HEK293 (cell line): Measurements from ENCODE around the gene KCP.

Experiments used
- CTCF ChIA-PET: fragments of 350-600 bp; formaldehyde crosslinking; extraction: SDS; loops from one replicate; lab custom pipeline; 2021; ENCODE audit warnings: antibody characterized with exemption; lab: Yijun Ruan, JAX
- POLR2A ChIA-PET: fragments of 300-600 bp; formaldehyde crosslinking; extraction: SDS; loops from one replicate; lab custom pipeline; 2020; ENCODE audit warnings: antibody characterized with exemption, inconsistent platforms; lab: Yijun Ruan, JAX
- H3K27ac ChIP-seq: fragments of 200-500 bp; sonication (Bioruptor generic); 2 replicates; pipeline ENCODE4 v1.5.1; 2014; ENCODE audit warnings: low read depth, low read length, control low read depth, inconsistent platforms; ENCODE audit errors: extremely low read depth
- H3K36me3 ChIP-seq, 2 experiments: fragments of 200-500 bp in 1 of 2; sonication (Bioruptor generic) in 1 of 2; 1 replicate in 1 of 2; 2 replicates in 1 of 2; pipeline ENCODE4 v1.5.1; 2014 to 2017; ENCODE audit warnings: inconsistent platforms in 2 of 2, low read length in 2 of 2; ENCODE audit not compliant: control insufficient read depth in 2 of 2, insufficient read depth in 1 of 2
- H3K4me1 ChIP-seq: fragments of 200-500 bp; sonication (Bioruptor generic); 2 replicates; pipeline ENCODE4 v1.5.1; 2014; ENCODE audit warnings: mild to moderate bottlenecking, low read length, inconsistent platforms; ENCODE audit not compliant: control insufficient read depth, insufficient read depth
- H3K4me3 ChIP-seq: 2 replicates; pipeline ENCODE4 v1.5.1; 2011; ENCODE audit warnings: low read depth, mild to moderate bottlenecking, control low read depth, low read length, moderate library complexity
- H3K9me3 ChIP-seq: fragments of 200-500 bp; sonication (Bioruptor generic); 2 replicates; pipeline ENCODE4 v1.5.1; 2014; ENCODE audit warnings: low read depth, low read length, inconsistent platforms; ENCODE audit not compliant: control insufficient read depth, insufficient read depth
- BCL6B ChIP-seq: fragments of 450-650 bp; formaldehyde crosslinking; IDR thresholded peaks from 2 replicates; pipeline ENCODE4 v1.5.1; 2017; ENCODE audit warnings: missing biosample characterization, missing genetic modification characterization
- HIC1 ChIP-seq: fragments of 450-650 bp; formaldehyde crosslinking; IDR thresholded peaks from 2 replicates; pipeline ENCODE4 v1.5.1; 2016; ENCODE audit warnings: missing biosample characterization, missing genetic modification characterization
- HOXC10 ChIP-seq: sonication (generic); formaldehyde crosslinking; IDR thresholded peaks from 2 replicates; pipeline ENCODE4 v1.8.1; 2023; ENCODE audit warnings: mild to moderate bottlenecking, missing genetic modification reagents
- KLF10 ChIP-seq: fragments of 450-650 bp; IDR thresholded peaks from 2 replicates; pipeline ENCODE4 v1.5.1; 2018; ENCODE audit warnings: missing biosample characterization, mild to moderate bottlenecking, missing genetic modification characterization
- KLF7 ChIP-seq: fragments of 450-650 bp; formaldehyde crosslinking; IDR thresholded peaks from 2 replicates; pipeline ENCODE4 v1.5.1; 2016; ENCODE audit warnings: missing biosample characterization, missing genetic modification characterization, borderline replicate concordance
- KLF9 ChIP-seq: fragments of 450-650 bp; formaldehyde crosslinking; IDR thresholded peaks from 2 replicates; pipeline ENCODE4 v1.5.1; 2016; ENCODE audit warnings: missing biosample characterization, missing genetic modification characterization, low read depth
- MEIS1 ChIP-seq: sonication (generic); formaldehyde crosslinking; IDR thresholded peaks from 2 replicates; pipeline ENCODE4 v1.8.1; 2022; ENCODE audit warnings: missing genetic modification reagents, mild to moderate bottlenecking, borderline replicate concordance
- PRDM1 ChIP-seq: fragments of 450-650 bp; formaldehyde crosslinking; IDR thresholded peaks from 2 replicates; pipeline ENCODE4; 2016; ENCODE audit warnings: missing biosample characterization, missing genetic modification characterization
- REPIN1 ChIP-seq: fragments of 450-650 bp; formaldehyde crosslinking; IDR thresholded peaks from 2 replicates; pipeline ENCODE4 v1.5.1; 2017; ENCODE audit warnings: missing biosample characterization, missing genetic modification characterization, low read depth
- SP7 ChIP-seq: fragments of 450-650 bp; formaldehyde crosslinking; IDR thresholded peaks from 2 replicates; pipeline ENCODE4 v1.5.1; 2016; ENCODE audit warnings: missing biosample characterization, missing genetic modification characterization
- YY2 ChIP-seq: fragments of 450-650 bp; formaldehyde crosslinking; IDR thresholded peaks from 2 replicates; pipeline ENCODE4 v1.5.1; 2016; ENCODE audit warnings: missing biosample characterization, missing genetic modification characterization
- ZBTB11 ChIP-seq: fragments of 450-650 bp; formaldehyde crosslinking; conservative IDR thresholded peaks from 2 replicates; pipeline ENCODE4 v1.5.1; 2016; ENCODE audit warnings: low read depth, missing biosample characterization, missing genetic modification characterization
- ZNF114 ChIP-seq: fragments of 450-650 bp; formaldehyde crosslinking; IDR thresholded peaks from 2 replicates; pipeline ENCODE4 v1.5.0; 2017; ENCODE audit warnings: missing biosample characterization, missing genetic modification characterization
- ZNF132 ChIP-seq: fragments of 450-650 bp; formaldehyde crosslinking; IDR thresholded peaks from 2 replicates; pipeline ENCODE4 v1.5.1; 2017; ENCODE audit warnings: missing biosample characterization, missing genetic modification characterization, borderline replicate concordance
- ZNF155 ChIP-seq: fragments of 450-650 bp; formaldehyde crosslinking; IDR thresholded peaks from 2 replicates; pipeline ENCODE4 v1.5.1; 2016; ENCODE audit warnings: missing biosample characterization, missing genetic modification characterization
- ZNF19 ChIP-seq: fragments of 450-650 bp; formaldehyde crosslinking; IDR thresholded peaks from 2 replicates; pipeline ENCODE4; 2016; ENCODE audit warnings: missing biosample characterization, missing genetic modification characterization, low read depth
- ZNF211 ChIP-seq: fragments of 450-650 bp; formaldehyde crosslinking; IDR thresholded peaks from 2 replicates; pipeline ENCODE4 v1.5.1; 2016; ENCODE audit warnings: low read depth, missing biosample characterization, missing genetic modification characterization
- ZNF248 ChIP-seq: fragments of 450-650 bp; formaldehyde crosslinking; IDR thresholded peaks from 2 replicates; pipeline ENCODE4 v1.5.1; 2017; ENCODE audit warnings: missing biosample characterization, missing genetic modification characterization
- ZNF266 ChIP-seq: fragments of 450-650 bp; formaldehyde crosslinking; IDR thresholded peaks from 2 replicates; pipeline ENCODE4 v1.5.1; 2016; ENCODE audit warnings: missing biosample characterization, missing genetic modification characterization, low read depth
- ZNF433 ChIP-seq: fragments of 450-650 bp; formaldehyde crosslinking; IDR thresholded peaks from 2 replicates; pipeline ENCODE4 v1.5.1; 2016; ENCODE audit warnings: missing biosample characterization, missing genetic modification characterization, low read depth
- ZNF48 ChIP-seq: fragments of 450-650 bp; formaldehyde crosslinking; IDR thresholded peaks from 2 replicates; pipeline ENCODE4 v1.5.1; 2016; ENCODE audit warnings: missing biosample characterization, missing genetic modification characterization
- ZNF513 ChIP-seq: fragments of 450-650 bp; IDR thresholded peaks from 2 replicates; pipeline ENCODE4 v1.5.1; 2018; ENCODE audit warnings: missing biosample characterization, missing genetic modification characterization
- ZNF621 ChIP-seq: fragments of 450-650 bp; formaldehyde crosslinking; IDR thresholded peaks from 2 replicates; pipeline ENCODE4 v1.5.1; 2017; ENCODE audit warnings: missing biosample characterization, missing genetic modification characterization
- ZNF658 ChIP-seq: fragments of 450-650 bp; formaldehyde crosslinking; IDR thresholded peaks from 2 replicates; pipeline ENCODE4; 2016; ENCODE audit warnings: missing biosample characterization, missing genetic modification characterization
- ZNF777 ChIP-seq: fragments of 450-650 bp; formaldehyde crosslinking; IDR thresholded peaks from 2 replicates; pipeline ENCODE4 v1.5.1; 2017; ENCODE audit warnings: missing biosample characterization, missing genetic modification characterization, borderline replicate concordance
- ZNF843 ChIP-seq: fragments of 450-650 bp; formaldehyde crosslinking; IDR thresholded peaks from 2 replicates; pipeline ENCODE4 v1.5.1; 2016; ENCODE audit warnings: missing biosample characterization, missing genetic modification characterization

The KCP gene

GRCh38 chr7:128917122-128917521 lies 6.6 kb upstream of the KCP start:
- CTCF ChIA-PET, result no interaction called here
- no peak overlapping the region for H3K4me3 ChIP-seq
- H3K9me3 ChIP-seq, result no peaks in the 10 kb centered on the region
- no peaks in the 10 kb centered on the region for H3K4me1 ChIP-seq
- no peak overlapping the region for H3K27ac ChIP-seq
- TF ChIP-seq KLF9 (tag by site-specific recombination), result no peak
- no peak for TF ChIP-seq ZNF248 (tag by site-specific recombination)
- TF ChIP-seq BCL6B, result no peak
- TF ChIP-seq, all 188 proteins: peak for 0
- POLR2A ChIA-PET, result no interaction called here
- no peaks in the 10 kb centered on the region for H3K36me3 ChIP-seq

GRCh38 chr7:128916643-128916915 lies 6.1 kb upstream of the KCP start:
- H3K4me3 ChIP-seq, result no peak overlapping the region
- no peak for TF ChIP-seq ZNF777 (tag by site-specific recombination)
- TF ChIP-seq ZNF266, result no peak
- no peak for TF ChIP-seq KLF7
- no peak for TF ChIP-seq ZNF132
- no peak for TF ChIP-seq ZNF513 (tag by site-specific recombination)
- TF ChIP-seq ZNF155 (tag by site-specific recombination), result no peak
- no peak for TF ChIP-seq KLF10 (tag by site-specific recombination)
- TF ChIP-seq YY2 (tag by site-specific recombination), result no peak
- no peak for TF ChIP-seq REPIN1
- TF ChIP-seq MEIS1 (CRISPR knock-in tag), result no peak
- TF ChIP-seq ZNF48 (tag by site-specific recombination), result no peak
- no peak for TF ChIP-seq SP7 (tag by site-specific recombination)
- TF ChIP-seq ZNF114 (tag by site-specific recombination), result no peak
- H3K9me3 ChIP-seq, result no peaks in the 10 kb centered on the region
- H3K36me3 ChIP-seq, result no peaks in the 10 kb centered on the region
- ChIA-PET POLR2A (no interaction called here), CTCF (interaction anchor here (0.6 kb wide), 1 partner anchor 91 kb away, joined by 3 read pairs; no protein-coding TSS in a partner anchor)
- no peak overlapping the region for H3K27ac ChIP-seq
- H3K4me1 ChIP-seq, result no peaks in the 10 kb centered on the region

- Histone ChIP-seq H3K4me1 (no peaks in the 10 kb centered on the region), H3K36me3 (no peaks in the 10 kb centered on the region), H3K4me3 (no peak overlapping the region), H3K9me3 (no peaks in the 10 kb centered on the region), H3K27ac (no peak overlapping the region)
- ChIA-PET CTCF (interaction anchor here (0.6 kb wide), 1 partner anchor 91 kb away, joined by 3 read pairs; no protein-coding TSS in a partner anchor), POLR2A (no interaction called here)
- TF ChIP-seq PRDM1 (tag by site-specific recombination) (no peak), ZNF843 (tag by site-specific recombination) (no peak), ZBTB11 (tag by site-specific recombination) (no peak), ZNF211 (tag by site-specific recombination) (no peak), ZNF621 (tag by site-specific recombination) (no peak), ZNF433 (tag by site-specific recombination) (no peak), HIC1 (no peak), ZNF658 (no peak), ZNF19 (tag by site-specific recombination) (no peak), ZNF48 (tag by site-specific recombination) (no peak), HOXC10 (no peak)
Measured at GRCh38 chr7:128915841-128916642, 5.5 kb upstream of the KCP start.
